Activated naive CD8-positive, alpha-beta T cell (primary cell): ENCODE data around the gene ARMH4.

Experiments
- H3K27ac Mint-ChIP-seq: one replicate; pipeline ENCODE4 v1.8.0; 2021; ENCODE audit warnings: mixed read lengths
- H3K27me3 Mint-ChIP-seq: one replicate; pipeline ENCODE4 v1.8.0; 2021; ENCODE audit warnings: mixed read lengths
- H3K36me3 Mint-ChIP-seq: one replicate; pipeline ENCODE4 v1.8.0; 2021; ENCODE audit warnings: mixed read lengths
- H3K4me1 Mint-ChIP-seq: one replicate; pipeline ENCODE4 v1.8.0; 2021; ENCODE audit warnings: low read depth, mixed read lengths
- H3K4me3 Mint-ChIP-seq: one replicate; pipeline ENCODE4 v1.8.0; 2021; ENCODE audit warnings: mild to moderate bottlenecking, mixed read lengths
- H3K9me3 Mint-ChIP-seq: one replicate; pipeline ENCODE4 v1.8.0; 2021; ENCODE audit warnings: low read depth, mixed read lengths

The ARMH4 gene

GRCh38 chr14:58152014-58152857 lies at the start of gene ARMH4:
Gene ARMH4, minus strand, starts transcription at chr14:58152213. Its CDS starts 12,855 bp downstream, at chr14:58139358.
- peak within 1 kb of the TSS; percentile 84 for H3K4me3 Mint-ChIP-seq
- no peaks in the 10 kb centered on the region for H3K9me3 Mint-ChIP-seq
- no peaks in the 10 kb centered on the region for H3K36me3 Mint-ChIP-seq
- H3K4me1 Mint-ChIP-seq = peaks cover 15% of the 10 kb centered on the region
- no peak within 1 kb of the TSS for H3K27ac Mint-ChIP-seq
- H3K27me3 Mint-ChIP-seq = peaks cover 45% of the 10 kb centered on the region

GRCh38 chr14:58200846-58201245 lies 48.8 kb upstream of the ARMH4 start:
- Mint-ChIP-seq H3K27me3 (no peaks in the 10 kb centered on the region), H3K4me1 (peaks cover 38% of the 10 kb centered on the region), H3K9me3 (no peaks in the 10 kb centered on the region), H3K36me3 (no peaks in the 10 kb centered on the region), H3K27ac (peak overlapping the region; percentile 93), H3K4me3 (peak overlapping the region; percentile 93)

GRCh38 chr14:58200480-58200841 lies 48.4 kb upstream of the ARMH4 start:
- no peaks in the 10 kb centered on the region for H3K27me3 Mint-ChIP-seq
- peaks cover 38% of the 10 kb centered on the region for H3K4me1 Mint-ChIP-seq
- peak overlapping the region; percentile 93 for H3K27ac Mint-ChIP-seq
- peak overlapping the region; percentile 93 for H3K4me3 Mint-ChIP-seq
- H3K36me3 Mint-ChIP-seq = no peaks in the 10 kb centered on the region
- H3K9me3 Mint-ChIP-seq = no peaks in the 10 kb centered on the region

GRCh38 chr14:58199726-58200479 lies 47.9 kb upstream of the ARMH4 start, which contains the start of gene ACTR10:
Gene ACTR10, plus strand, starts transcription at chr14:58200149. Its CDS starts 69 bp downstream, at chr14:58200218.
- Mint-ChIP-seq H3K4me1 (peaks cover 38% of the 10 kb centered on the region), H3K36me3 (no peaks in the 10 kb centered on the region), H3K27ac (peak within 1 kb of the TSS; percentile 93), H3K27me3 (no peaks in the 10 kb centered on the region), H3K4me3 (peak within 1 kb of the TSS; percentile 94), H3K9me3 (no peaks in the 10 kb centered on the region)

DNA sequence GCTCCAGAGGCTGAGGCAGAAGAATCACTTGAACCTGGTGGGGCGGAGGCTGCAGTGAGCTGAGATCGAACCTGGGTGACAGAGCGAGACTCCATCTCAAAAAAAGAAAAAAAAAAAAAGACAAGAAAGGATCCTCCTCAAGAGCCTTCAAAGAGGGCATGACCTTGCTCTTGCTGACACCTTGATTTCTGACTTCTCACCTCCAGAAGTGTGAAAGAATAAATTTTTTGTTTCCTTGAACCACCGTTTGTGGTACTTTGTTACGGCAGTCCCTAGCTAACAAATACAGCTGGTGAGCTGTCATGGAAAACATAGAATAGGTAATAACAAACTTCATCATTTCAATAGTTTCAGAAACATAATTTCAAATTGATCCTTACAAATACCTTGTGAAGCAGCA lies 46.1 kb upstream of the ARMH4 start:
- Mint-ChIP-seq H3K27me3 (no peaks in the 10 kb centered on the region), H3K9me3 (no peaks in the 10 kb centered on the region), H3K4me1 (peaks cover 33% of the 10 kb centered on the region), H3K4me3 (peak overlapping the region; percentile 57), H3K27ac (peak overlapping the region; percentile 66), H3K36me3 (no peaks in the 10 kb centered on the region)

DNA sequence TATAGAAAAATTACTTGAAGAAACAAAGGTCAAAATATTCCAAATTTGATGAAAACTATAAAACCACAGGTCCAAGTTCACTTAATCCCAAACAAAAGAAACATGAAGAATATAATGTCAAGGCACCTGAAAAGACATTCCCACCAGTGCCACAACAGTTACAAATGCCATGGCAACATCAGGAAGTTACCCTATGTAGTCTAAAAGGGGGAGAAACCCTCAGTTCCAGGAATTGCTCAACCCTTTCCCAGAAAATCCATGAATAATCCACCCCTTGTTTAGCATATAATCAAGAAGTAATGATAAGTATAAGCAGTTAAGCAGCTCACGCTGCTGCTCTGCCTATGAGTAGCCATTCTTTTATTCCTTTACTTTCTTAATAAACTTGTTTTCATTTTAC lies 44.2 kb upstream of the ARMH4 start:
- Mint-ChIP-seq H3K36me3 (no peaks in the 10 kb centered on the region), H3K27ac (no peak overlapping the region), H3K4me1 (peaks cover 23% of the 10 kb centered on the region), H3K27me3 (no peaks in the 10 kb centered on the region), H3K4me3 (no peak overlapping the region), H3K9me3 (no peaks in the 10 kb centered on the region)

- Mint-ChIP-seq H3K36me3 (no peaks in the 10 kb centered on the region), H3K4me3 (no peak overlapping the region), H3K4me1 (peaks cover 7% of the 10 kb centered on the region), H3K27me3 (no peaks in the 10 kb centered on the region), H3K9me3 (no peaks in the 10 kb centered on the region), H3K27ac (no peak overlapping the region)
These were observed 41.5 kb upstream of the ARMH4 start for GRCh38 chr14:58193542-58193941.

DNA sequence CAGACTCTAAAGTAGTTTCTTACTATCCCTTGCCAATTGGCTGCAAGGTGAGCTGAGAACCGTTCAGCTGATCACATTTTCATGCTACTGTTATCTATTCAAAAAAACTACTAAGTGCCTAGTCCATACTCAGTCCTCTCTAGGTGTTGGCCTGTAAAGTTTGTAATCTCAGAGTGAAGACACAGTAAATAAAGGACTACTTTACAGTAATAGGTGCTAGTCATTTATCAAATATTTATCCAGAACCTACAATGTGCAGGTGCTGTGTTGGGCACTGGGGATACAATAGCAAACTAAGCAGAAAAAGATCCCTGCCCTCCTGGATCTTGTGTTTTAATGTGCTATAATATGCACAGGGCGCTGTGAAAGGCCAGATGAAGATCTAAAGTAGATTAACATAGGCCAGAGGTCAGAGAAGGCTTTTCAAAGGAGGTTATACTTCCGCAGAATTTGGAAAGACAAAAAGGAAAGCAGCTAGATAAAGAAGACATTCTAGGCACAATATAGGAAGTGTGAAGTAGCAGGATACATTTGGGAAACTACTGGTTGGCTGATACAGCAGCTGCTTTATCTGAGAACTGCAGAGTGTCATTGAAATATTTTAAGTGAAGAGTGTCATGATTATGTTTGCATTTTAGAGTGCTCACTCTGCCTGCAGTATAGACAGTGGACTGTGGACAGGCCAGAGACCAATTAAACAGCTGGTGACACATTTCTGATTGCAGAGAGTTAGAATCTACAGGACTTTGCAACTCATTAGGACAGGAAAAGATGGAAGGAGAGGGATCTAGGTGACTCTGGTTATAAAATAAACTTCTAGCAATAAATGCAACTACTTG lies 40.0 kb upstream of the ARMH4 start:
- H3K4me3 Mint-ChIP-seq = no peak overlapping the region
- no peaks in the 10 kb centered on the region for H3K9me3 Mint-ChIP-seq
- peaks cover 2% of the 10 kb centered on the region for H3K4me1 Mint-ChIP-seq
- no peaks in the 10 kb centered on the region for H3K36me3 Mint-ChIP-seq
- no peaks in the 10 kb centered on the region for H3K27me3 Mint-ChIP-seq
- H3K27ac Mint-ChIP-seq = no peak overlapping the region

DNA sequence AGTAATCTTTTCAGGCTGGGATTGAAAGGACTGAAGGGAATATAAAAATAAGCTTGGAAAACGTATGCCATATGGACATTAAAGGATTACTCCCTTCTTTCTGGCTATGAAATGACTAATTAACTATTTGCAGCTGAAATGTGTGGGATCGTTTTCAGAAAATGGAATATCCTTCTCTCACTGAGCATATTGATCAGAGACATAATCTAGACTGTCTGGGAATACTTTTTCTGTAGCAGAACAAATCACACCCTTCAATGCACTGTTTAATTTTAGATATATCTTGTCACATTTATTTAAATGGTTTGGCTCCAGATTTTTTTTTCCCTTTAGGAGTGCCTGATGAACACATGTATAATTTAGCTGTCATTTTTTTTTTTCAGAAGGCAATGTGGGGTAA lies 37.2 kb upstream of the ARMH4 start:
- no peak overlapping the region for H3K4me3 Mint-ChIP-seq
- H3K27me3 Mint-ChIP-seq = peaks cover 2% of the 10 kb centered on the region
- H3K9me3 Mint-ChIP-seq = no peaks in the 10 kb centered on the region
- no peaks in the 10 kb centered on the region for H3K36me3 Mint-ChIP-seq
- no peaks in the 10 kb centered on the region for H3K4me1 Mint-ChIP-seq
- no peak overlapping the region for H3K27ac Mint-ChIP-seq

GRCh38 chr14:58177125-58177524 lies 25.1 kb upstream of the ARMH4 start:
- no peak overlapping the region for H3K4me3 Mint-ChIP-seq
- no peaks in the 10 kb centered on the region for H3K36me3 Mint-ChIP-seq
- no peaks in the 10 kb centered on the region for H3K4me1 Mint-ChIP-seq
- no peaks in the 10 kb centered on the region for H3K9me3 Mint-ChIP-seq
- H3K27ac Mint-ChIP-seq = no peak overlapping the region
- H3K27me3 Mint-ChIP-seq = peaks cover 6% of the 10 kb centered on the region

GRCh38 chr14:58171090-58171489 lies 19.1 kb upstream of the ARMH4 start:
- Mint-ChIP-seq H3K4me1 (no peaks in the 10 kb centered on the region), H3K36me3 (no peaks in the 10 kb centered on the region)

DNA sequence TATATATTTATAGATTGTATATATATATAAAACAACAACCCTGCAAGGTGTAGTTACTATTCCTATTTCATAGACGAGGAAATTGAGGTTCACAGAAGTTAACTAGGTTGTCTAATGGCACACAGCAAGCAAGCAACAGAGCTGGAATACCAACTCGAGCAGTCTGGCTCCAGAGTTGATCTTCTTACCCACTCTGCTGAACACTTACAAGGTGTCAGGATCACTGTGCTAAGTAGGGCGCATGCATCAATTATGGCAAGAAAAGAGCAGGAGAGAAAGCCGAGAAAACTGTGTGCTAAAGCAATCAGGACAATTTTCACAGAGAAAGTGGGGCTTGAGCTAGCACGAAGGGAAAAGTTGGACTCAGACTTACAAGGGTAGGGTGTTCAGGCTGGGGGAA lies 15.9 kb upstream of the ARMH4 start:
- Mint-ChIP-seq H3K4me1 (no peaks in the 10 kb centered on the region), H3K27me3 (peaks cover 6% of the 10 kb centered on the region), H3K27ac (no peak overlapping the region), H3K36me3 (no peaks in the 10 kb centered on the region), H3K9me3 (no peaks in the 10 kb centered on the region), H3K4me3 (no peak overlapping the region)

More at GRCh38 chr14:58171090-58171489, 19.1 kb upstream of the ARMH4 start:
- no peaks in the 10 kb centered on the region for H3K9me3 Mint-ChIP-seq
- H3K27me3 Mint-ChIP-seq = peaks cover 12% of the 10 kb centered on the region
- no peak overlapping the region for H3K27ac Mint-ChIP-seq
- no peak overlapping the region for H3K4me3 Mint-ChIP-seq

GRCh38 chr14:58167057-58167456 lies 15.0 kb upstream of the ARMH4 start:
- Mint-ChIP-seq H3K27ac (no peak overlapping the region), H3K36me3 (no peaks in the 10 kb centered on the region), H3K27me3 (peaks cover 6% of the 10 kb centered on the region), H3K9me3 (no peaks in the 10 kb centered on the region), H3K4me3 (no peak overlapping the region), H3K4me1 (no peaks in the 10 kb centered on the region)

DNA sequence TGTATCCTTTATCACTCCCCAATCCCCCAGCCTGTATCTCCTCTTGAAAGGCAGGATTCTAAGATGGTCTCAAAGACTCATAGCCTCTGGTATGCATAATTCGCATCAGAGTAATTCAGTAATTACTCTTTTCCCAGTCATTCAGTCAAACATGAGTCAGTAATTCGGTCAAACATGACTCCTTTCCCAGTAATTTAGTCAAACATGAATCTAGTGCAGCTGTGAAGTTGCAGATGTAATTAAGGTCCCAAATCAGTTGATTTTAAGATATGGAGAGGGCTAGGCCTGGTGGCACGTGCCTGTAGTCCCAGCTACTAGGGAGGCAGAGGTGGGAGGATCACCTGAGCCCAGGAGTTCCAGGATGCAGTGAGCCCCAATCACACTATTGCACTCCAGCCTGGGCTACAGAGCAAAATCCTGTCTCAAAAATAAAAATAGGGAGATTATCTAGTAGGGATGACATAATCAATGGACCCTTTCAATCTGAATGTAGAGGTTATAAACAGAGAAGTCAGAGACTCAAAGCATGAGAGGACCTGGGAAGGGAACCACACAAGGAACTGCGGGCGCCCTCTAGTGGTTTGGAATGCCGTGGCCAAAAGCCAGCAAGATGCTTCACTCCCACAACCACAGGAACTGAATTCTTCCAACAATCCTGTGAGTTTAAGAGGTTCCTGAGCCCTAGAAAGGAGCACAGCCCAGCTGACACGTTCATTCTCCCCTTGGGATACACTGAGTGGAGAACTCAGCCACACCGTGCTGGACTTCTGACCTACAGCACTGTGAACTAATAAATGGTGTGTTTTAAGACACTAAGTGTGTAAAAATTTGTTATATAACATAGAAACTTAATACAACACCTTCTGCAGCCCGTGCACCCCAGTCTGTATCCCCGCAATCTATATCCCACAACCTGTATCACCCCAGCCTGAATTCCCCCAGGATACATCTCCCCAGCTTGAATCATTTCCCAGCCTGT lies 14.3 kb upstream of the ARMH4 start:
- H3K4me1 Mint-ChIP-seq = no peaks in the 10 kb centered on the region
- H3K27ac Mint-ChIP-seq = no peak overlapping the region
- H3K27me3 Mint-ChIP-seq = peaks cover 6% of the 10 kb centered on the region
- no peaks in the 10 kb centered on the region for H3K36me3 Mint-ChIP-seq
- peaks cover 2% of the 10 kb centered on the region for H3K9me3 Mint-ChIP-seq
- no peak overlapping the region for H3K4me3 Mint-ChIP-seq
